ENCODE data around the gene GLYR1. TPM values are rescaled to one million over a fixed set of nuclear protein-coding genes. Genes with fewer than 3 reads are reported as not detected.

The GLYR1 gene
- total and polyA plus RNA-seq, 2 donors (not counting 3 experiments of a cell fraction or from before 2014, with no cell fraction given): 47.9 to 107 TPM

- Histone ChIP-seq H3K79me2 (ENCODE audit: control insufficient read depth, insufficient read depth, low read length) (no peaks in the 10 kb centered on the region), H3K9me3 (replicated peaks; ENCODE audit: control insufficient read depth, insufficient read depth, low read length) (no peaks in the 10 kb centered on the region), H2AFZ (ENCODE audit: low read depth, low read length) (no peak overlapping the region), H3K9me1 (replicated peaks; ENCODE audit: control insufficient read depth, extremely low read depth, insufficient read depth, low read length) (no peaks in the 10 kb centered on the region), H3K4me2 (ENCODE audit: insufficient read depth, low read length) (no peak overlapping the region), H3K4me1 (ENCODE audit: control insufficient read depth, extremely low read depth, insufficient read depth, low read length) (peaks cover 8% of the 10 kb centered on the region), H4K20me1 (replicated peaks; ENCODE audit: control insufficient read depth, extremely low read depth, insufficient read depth, low read length) (no peaks in the 10 kb centered on the region), H3K27ac (ENCODE audit: insufficient read depth, low read depth, low read length) (no peak overlapping the region), H3K4me3 (replicated peaks in 1 of 3; ENCODE audit: insufficient read depth in 1 of 3, low read depth in 1 of 3, low read length in 3 of 3) (no peak overlapping the region), H3K27me3 (ENCODE audit: control insufficient read depth in 2 of 2, insufficient read depth in 2 of 2, low read length in 2 of 2) (no peaks in the 10 kb centered on the region), H3K36me3 (ENCODE audit: control insufficient read depth in 2 of 2, extremely low read depth in 1 of 2, insufficient read depth in 2 of 2, low read length in 2 of 2) (no peaks in the 10 kb centered on the region), H3K9ac (replicated peaks; ENCODE audit: extremely low read depth, insufficient read depth, low read length) (no peak overlapping the region)
- ChIA-PET POLR2A (no interaction called here), CTCF (interaction anchor here (0.7 kb wide), 1 partner anchor 271 kb away, joined by 3 read pairs; no protein-coding TSS in a partner anchor)
- intact Hi-C loops (cut with micrococcal nuclease) (no loop called here), dilution Hi-C loops (cut with MboI; ENCODE audit: extremely low pct_ligation_motif_present, low sequenced_read_pairs) (no loop called here)
- FAIRE-seq (no peak), DNase-seq (ENCODE audit: low read depth, low spot score) (no peak)
- TF ChIP-seq MYC (IDR thresholded peaks at IDR 0.05; ENCODE audit: low read depth, low read length): no peak
- no peak for TF ChIP-seq GATA2 (IDR thresholded peaks at IDR 0.05; ENCODE audit: insufficient read depth, insufficient read length, low read depth, low read length)
- TF ChIP-seq CTCF (IDR thresholded peaks at IDR 0.05; ENCODE audit: extremely low read depth in 1 of 2, insufficient read depth in 1 of 2, low read depth in 1 of 2, low read length in 2 of 2): no peak
- TF ChIP-seq POLR2AphosphoS5 (IDR thresholded peaks at IDR 0.05; ENCODE audit: insufficient read depth, low read depth, low read length): no peak
- TF ChIP-seq POLR2A (IDR thresholded peaks at IDR 0.05; ENCODE audit: low read depth, low read length): no peak
- BruUV-seq (replicated peaks): no TSS peak
Observed at GRCh38 chr16:4771646-4772045, 75.4 kb downstream of the GLYR1 start.

- DNase-seq (ENCODE audit: low read depth, low spot score) (no peak), FAIRE-seq (no peak)
- Histone ChIP-seq H3K9me1 (replicated peaks; ENCODE audit: control insufficient read depth, extremely low read depth, insufficient read depth, low read length) (no peaks in the 10 kb centered on the region), H3K4me3 (replicated peaks in 1 of 3; ENCODE audit: insufficient read depth in 1 of 3, low read depth in 1 of 3, low read length in 3 of 3) (no peak overlapping the region), H3K4me1 (ENCODE audit: control insufficient read depth, extremely low read depth, insufficient read depth, low read length) (peaks cover 15% of the 10 kb centered on the region), H2AFZ (ENCODE audit: low read depth, low read length) (peak overlapping the region; percentile 83), H3K4me2 (ENCODE audit: insufficient read depth, low read length) (peak overlapping the region; percentile 43), H3K79me2 (ENCODE audit: control insufficient read depth, insufficient read depth, low read length) (peaks cover 12% of the 10 kb centered on the region), H3K27ac (ENCODE audit: insufficient read depth, low read depth, low read length) (no peak overlapping the region), H3K9me3 (replicated peaks; ENCODE audit: control insufficient read depth, insufficient read depth, low read length) (no peaks in the 10 kb centered on the region), H3K9ac (replicated peaks; ENCODE audit: extremely low read depth, insufficient read depth, low read length) (no peak overlapping the region), H4K20me1 (replicated peaks; ENCODE audit: control insufficient read depth, extremely low read depth, insufficient read depth, low read length) (no peaks in the 10 kb centered on the region), H3K36me3 (ENCODE audit: control insufficient read depth in 2 of 2, extremely low read depth in 1 of 2, insufficient read depth in 2 of 2, low read length in 2 of 2) (peaks cover 0 to 7% of the 10 kb centered on the region in 2 experiments), H3K27me3 (ENCODE audit: control insufficient read depth in 2 of 2, insufficient read depth in 2 of 2, low read length in 2 of 2) (no peaks in the 10 kb centered on the region)
- ChIA-PET CTCF (interaction anchor here (0.6 to 1.4 kb wide), 3 partner anchors 17 to 188 kb away, joined by 3 to 6 read pairs (median 3); partner anchors contain the start of genes ANKS3 and DNAAF8), POLR2A (interaction anchor here (0.6 to 0.8 kb wide), 2 partner anchors 11 to 35 kb away, joined by 3 read pairs; partner anchors contain the start of genes ANKS3 and DNAAF8)
- TF ChIP-seq POLR2A (IDR thresholded peaks at IDR 0.05; ENCODE audit: low read depth, low read length) (no peak), POLR2AphosphoS5 (IDR thresholded peaks at IDR 0.05; ENCODE audit: insufficient read depth, low read depth, low read length) (no peak), MAX (IDR thresholded peaks at IDR 0.05; ENCODE audit: insufficient read depth, insufficient read length) (no peak), JUN (IDR thresholded peaks at IDR 0.05; ENCODE audit: borderline replicate concordance, insufficient read depth, insufficient read length, low read depth) (no peak), FOS (IDR thresholded peaks at IDR 0.05; ENCODE audit: borderline replicate concordance, insufficient read depth, low read length) (no peak), MYC (IDR thresholded peaks at IDR 0.05; ENCODE audit: low read depth, low read length) (no peak), EZH2 (IDR thresholded peaks at IDR 0.05; ENCODE audit: borderline replicate concordance, low read depth, low read length, severe bottlenecking) (no peak), CTCF (IDR thresholded peaks at IDR 0.05; ENCODE audit: extremely low read depth in 1 of 2, insufficient read depth in 1 of 2, low read depth in 1 of 2, low read length in 2 of 2) (no peak), GATA2 (IDR thresholded peaks at IDR 0.05; ENCODE audit: insufficient read depth, insufficient read length, low read depth, low read length) (no peak)
- dilution Hi-C loops (cut with MboI; ENCODE audit: extremely low pct_ligation_motif_present, low sequenced_read_pairs) (no loop called here), intact Hi-C loops (cut with micrococcal nuclease) (no loop called here)
- BruUV-seq (replicated peaks): no TSS peak
Observed at GRCh38 chr16:4769306-4769638, 77.8 kb downstream of the GLYR1 start.

Measured in endothelial cell of umbilical vein (primary cell).